Activated naive CD4-positive, alpha-beta T cell treated with Interleukin-2 at 50 U/mL for 16 hours (primary cell): ENCODE data around the gene CDH8.
"Not testable (repeated sequence)": the region's sequence is repeated elsewhere in the genome, so short reads cannot be mapped to it uniquely, and the experiment has no call there.

ENCODE experiments used
- DNase-seq: peaks from one replicate; pipeline ENCODE4 v3.0.0-alpha.2; 2020

CDH8 gene

DNA sequence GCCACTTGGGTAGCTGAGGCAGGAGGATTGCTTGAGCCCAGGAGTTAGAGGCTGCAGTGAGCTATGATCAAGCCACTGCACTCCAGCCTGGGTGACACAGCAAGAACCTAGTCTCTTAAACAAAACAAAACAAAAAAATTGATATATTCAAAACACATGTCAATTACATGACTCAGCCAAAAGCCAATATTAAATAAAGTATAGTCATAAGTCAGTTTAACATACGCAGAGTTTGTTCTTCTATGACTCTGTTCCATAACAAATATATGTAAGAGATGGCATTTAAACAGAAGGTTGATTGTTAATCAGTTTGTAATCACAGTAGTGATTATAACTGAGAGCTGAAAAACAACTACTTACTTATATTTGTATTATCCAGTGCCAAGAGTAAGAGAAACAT is 106.5 kb downstream of the CDH8 start:
- DNase-seq, result no peak

GRCh38 chr16:61926766-61927165 is 109.5 kb downstream of the CDH8 start:
- DNase-seq, result no peak

DNA sequence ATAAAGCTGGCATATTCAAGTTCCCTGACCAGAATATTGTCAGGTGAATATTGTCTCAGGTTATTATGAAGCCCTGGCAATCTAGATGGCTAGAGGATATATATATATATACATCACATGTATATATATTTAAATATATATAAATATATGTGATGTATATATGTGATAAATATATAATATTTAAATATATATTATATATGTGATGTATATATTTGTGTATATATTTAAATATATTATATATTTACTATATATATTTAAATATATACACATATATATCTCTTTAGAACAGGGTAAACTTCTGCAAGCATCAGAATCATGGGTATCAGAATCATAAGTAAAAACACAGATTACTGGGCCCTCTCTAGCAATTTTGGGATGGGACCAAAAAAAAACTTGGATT is 112.6 kb downstream of the CDH8 start:
- no peak for DNase-seq

- DNase-seq, result no peak
Measured at GRCh38 chr16:61921373-61921772, 114.9 kb downstream of the CDH8 start.

GRCh38 chr16:61917865-61918826 is 118.1 kb downstream of the CDH8 start:
- DNase-seq, result not testable (repeated sequence)

DNA sequence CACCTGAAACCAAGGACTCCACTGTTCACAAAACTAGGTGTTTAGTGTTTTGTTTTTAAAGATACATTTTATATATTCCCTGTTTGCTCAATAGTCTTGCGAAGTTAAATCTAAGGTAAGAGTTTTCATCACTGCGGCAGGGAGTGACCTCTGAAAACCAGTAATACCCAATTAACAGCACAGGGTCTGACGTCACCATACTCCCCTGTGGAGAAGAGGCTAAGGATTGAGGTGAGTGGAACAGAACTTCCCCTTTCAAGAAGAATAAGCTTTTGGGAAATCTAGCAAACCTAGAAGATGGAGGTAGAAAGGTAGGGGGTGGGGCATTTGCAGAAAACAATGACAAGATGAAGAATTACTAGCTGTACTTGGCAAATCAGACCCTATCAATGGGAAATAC is 120.7 kb downstream of the CDH8 start:
- DNase-seq, result no peak

- DNase-seq, result no peak
Measured at GRCh38 chr16:61909074-61909473, 127.2 kb downstream of the CDH8 start.

- DNase-seq, result no peak
Measured at GRCh38 chr16:61908426-61908825, 127.8 kb downstream of the CDH8 start.

DNA sequence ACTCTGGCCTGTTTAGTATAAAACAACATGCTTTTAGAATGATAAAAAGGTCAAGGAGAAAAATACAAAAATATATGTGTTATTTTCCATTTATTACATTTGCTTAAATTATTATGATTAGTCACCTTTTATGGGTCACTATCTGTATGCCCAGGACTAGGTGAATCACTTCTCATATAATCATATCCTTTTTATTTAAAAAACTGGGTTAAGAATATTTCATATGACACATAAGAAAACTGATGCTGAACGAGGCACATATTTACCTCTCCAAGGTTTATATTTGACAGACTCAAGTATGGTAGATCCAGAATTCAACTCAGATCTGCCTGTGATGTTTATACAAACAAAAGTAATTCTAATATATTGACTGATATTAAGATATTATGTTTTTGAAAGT is 134.5 kb downstream of the CDH8 start:
- DNase-seq, result no peak

- no peak for DNase-seq
Measured at GRCh38 chr16:61900482-61900881, 135.8 kb downstream of the CDH8 start.

- no peak for DNase-seq
Measured at GRCh38 chr16:61897657-61898056, 138.6 kb downstream of the CDH8 start.

- no peak for DNase-seq
Measured at GRCh38 chr16:61892531-61892930, 143.7 kb downstream of the CDH8 start.

GRCh38 chr16:61891460-61891859 is 144.8 kb downstream of the CDH8 start:
- DNase-seq, result no peak

GRCh38 chr16:61890386-61890785 is 145.9 kb downstream of the CDH8 start:
- DNase-seq, result no peak

DNA sequence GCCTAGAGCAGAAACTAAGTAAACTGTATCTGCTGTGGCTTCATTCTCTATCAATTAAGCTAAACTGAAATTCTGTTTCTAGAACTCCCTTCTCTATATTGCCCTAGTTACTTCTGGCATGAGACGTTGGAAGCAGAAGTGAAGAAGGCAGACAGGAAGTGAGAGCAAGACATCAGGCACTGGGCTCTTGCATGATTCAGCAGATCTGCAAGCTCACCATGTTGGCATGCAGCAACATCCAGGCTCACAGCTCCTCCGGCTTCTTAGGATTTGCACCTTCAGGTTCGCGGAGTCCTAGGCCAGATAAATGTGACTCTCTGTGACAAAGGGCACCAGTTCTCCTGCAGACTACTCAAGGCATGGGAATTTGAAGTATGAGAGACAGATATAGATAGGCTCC is 148.3 kb downstream of the CDH8 start:
- no peak for DNase-seq

GRCh38 chr16:61885343-61885742 is 150.9 kb downstream of the CDH8 start:
- DNase-seq, result no peak

GRCh38 chr16:61879306-61879705 is 156.9 kb downstream of the CDH8 start:
- no peak for DNase-seq

- no peak for DNase-seq
Measured at GRCh38 chr16:61877436-61877835, 158.8 kb downstream of the CDH8 start.

- no peak for DNase-seq
Measured at GRCh38 chr16:61872778-61873119, 163.5 kb downstream of the CDH8 start.

- no peak for DNase-seq
Measured at GRCh38 chr16:61871837-61872777, 164.1 kb downstream of the CDH8 start.

DNA sequence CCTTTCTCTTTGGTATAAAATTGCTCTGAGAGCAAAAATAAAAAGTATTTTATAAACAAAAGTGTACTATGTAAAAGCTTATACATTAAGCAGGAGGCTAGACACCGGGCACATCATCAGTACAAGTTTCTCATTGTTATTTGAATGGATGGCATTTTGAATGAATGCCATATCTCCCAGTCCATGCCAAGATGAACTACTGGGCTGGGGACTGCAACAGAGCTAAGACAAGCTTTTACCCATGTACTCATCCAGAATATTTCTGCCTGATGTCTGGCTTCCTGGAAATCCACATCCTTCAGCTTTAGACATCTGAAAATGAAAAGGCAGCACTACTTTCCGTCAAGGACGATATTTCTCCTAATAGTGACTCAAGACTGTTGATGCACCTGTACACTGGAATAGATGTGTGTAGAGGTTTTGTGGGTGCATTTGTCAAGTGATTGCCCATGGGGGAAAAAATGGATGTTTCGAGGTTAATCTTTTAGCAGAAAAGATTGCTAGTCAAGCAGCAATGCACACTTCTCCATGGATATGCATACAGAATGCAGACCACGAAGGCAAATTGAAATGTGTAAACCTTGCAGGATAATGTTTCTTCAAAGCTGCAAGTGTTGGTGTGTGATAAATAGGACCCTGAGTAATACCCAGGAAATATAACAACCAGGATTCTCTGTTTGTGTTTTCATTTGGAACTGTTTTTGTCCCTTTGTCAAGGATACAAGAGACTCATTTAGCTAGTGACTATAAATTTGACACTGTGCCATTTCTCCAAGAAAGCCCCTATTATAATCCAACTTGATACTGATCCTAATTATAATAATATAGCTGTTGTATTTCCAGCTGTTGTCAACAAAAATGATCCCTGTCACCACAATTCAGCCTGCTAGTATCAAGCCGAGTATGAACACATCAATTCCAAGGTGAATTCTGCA is 173.8 kb downstream of the CDH8 start:
- DNase-seq, result no peak

DNA sequence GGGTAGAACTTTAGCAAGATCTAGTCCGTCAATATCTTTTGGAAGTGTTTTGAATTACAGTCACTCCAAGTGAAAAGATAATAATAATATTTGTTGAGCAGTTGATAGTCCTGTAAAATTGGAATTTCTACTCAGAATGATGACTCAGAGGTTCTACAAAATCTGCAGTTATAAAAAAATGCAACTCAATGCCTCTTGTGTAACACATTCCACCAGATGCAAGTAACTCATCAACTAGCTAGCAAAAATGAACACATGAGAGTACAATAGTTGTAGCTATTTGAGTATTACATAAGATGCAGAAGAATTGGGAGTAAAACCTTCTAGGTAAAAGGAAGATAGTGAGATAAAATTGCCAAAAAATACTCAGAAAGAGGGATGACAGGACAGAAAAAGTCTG is 177.2 kb downstream of the CDH8 start:
- no peak for DNase-seq

GRCh38 chr16:61842666-61843065 is 193.6 kb downstream of the CDH8 start:
- no peak for DNase-seq
